NCI-H345 treated with DMSO at 0.1 percent for 48 hours (cell line): ENCODE data around the gene TRIM4.
"Not testable (repeated sequence)": the region's sequence is repeated elsewhere in the genome, so short reads cannot be mapped to it uniquely, and the experiment has no call there.

Experiments used
- DNase-seq: peaks from one replicate; lab custom pipeline; 2025; ENCODE audit not compliant: unreplicated experiment; lab: John Stamatoyannopoulos, UW

The TRIM4 gene

GRCh38 chr7:99920149-99920548, 819 bp upstream of the TRIM4 start:
- no peak for DNase-seq

GRCh38 chr7:99919814-99920112, 433 bp upstream of the TRIM4 start:
- no peak for DNase-seq

DNA sequence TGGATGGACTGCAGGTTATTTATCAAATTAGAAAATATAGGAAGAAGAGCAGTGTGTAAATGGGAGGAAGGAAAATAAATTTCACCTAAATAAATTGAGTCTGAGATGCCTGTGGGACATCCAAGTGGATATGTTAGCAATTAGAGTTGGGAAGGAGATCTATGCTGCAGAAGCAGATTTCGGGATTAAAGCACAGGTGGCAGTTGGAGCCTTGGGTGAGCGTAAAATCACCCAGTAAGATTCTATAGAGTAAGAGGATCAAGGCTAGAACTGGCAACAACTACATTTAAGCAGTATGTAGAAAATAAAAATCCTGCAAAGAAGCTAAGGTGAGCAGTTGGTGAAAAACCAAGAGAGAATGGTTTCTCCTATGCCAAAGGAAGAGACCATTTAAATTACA, 8.4 kb downstream of the TRIM4 start:
- DNase-seq = no peak

- DNase-seq = no peak
Observed at GRCh38 chr7:99901581-99901980, 17.7 kb downstream of the TRIM4 start.

DNA sequence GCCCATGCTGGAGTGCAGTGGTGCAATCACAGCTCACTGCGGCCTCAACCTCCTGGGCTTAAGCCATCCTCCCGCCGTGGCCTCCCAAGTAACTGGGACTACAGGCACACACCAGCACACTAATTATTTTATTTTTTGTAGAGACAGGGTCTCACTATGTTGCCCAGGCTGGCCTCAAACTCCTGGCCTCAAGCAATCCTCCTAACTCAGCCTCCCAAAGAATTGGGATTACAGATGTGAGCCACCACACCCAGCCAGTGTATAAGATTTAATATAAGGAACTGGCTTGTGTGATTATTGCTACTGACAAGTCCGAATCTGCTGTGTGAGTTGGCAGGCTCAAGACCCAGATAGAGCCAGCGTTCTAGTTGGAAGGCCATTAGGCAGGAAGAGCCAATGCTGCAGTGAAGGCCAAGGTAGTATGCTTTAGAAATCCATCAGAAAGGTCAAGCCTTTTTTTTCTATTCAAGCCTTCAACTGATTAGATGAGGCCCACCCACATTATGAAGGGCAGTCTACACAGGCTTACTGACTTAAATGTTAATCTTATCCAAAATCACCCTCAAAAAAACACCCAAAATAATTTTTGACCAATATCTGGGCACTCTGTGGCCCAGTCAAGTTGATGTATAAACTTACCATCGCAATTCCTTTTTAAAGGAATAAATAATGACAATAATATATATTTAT, 19.4 kb downstream of the TRIM4 start:
- DNase-seq = no peak

GRCh38 chr7:99898836-99899235, 20.5 kb downstream of the TRIM4 start:
- DNase-seq = no peak

DNA sequence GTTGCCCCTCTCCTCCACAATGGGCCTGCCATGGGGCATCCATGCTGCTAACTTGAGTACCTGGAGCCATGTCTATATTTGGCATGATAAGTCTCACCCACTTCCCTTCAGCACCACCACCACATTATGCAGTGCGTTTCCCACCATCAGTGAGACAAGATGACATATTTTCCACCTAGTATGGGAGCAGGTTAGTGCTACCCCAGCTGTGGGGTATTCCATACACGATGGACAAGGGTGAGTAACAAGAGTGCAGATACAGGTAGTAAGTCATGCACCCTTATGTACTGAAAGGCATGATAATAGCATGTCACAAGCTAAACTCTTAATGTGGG, 21.3 kb downstream of the TRIM4 start:
- no peak for DNase-seq

DNA sequence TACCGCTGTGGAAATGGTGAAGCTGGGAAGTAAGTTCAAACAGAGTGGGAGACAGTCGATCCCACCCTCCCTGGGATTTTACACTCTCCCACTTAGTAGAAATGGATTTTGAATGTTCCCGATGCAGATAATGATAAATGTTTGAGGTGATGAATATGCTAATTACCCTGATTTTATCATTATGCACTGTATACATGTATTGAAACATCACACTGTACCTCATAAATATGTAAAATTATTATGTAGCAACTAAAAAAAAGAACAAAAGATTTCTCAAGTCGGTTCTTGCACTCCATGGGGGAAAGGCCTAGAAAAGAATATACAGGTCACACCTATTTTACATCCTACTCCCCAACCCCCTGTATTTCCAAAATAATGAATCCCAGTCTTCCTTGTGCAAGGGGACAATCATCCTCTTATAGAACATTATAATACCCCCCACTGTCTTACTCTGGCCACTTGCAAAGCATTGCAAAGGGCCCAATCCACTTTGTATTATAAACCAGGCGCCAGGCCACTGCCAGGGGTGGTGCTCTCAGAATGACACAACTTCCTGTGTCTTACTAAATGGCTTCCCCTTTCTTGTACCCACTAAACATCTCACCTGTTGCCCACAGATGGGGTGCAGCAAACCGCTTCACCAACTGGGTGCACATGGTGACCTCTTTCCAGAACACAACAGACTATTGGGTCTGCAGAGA, 21.9 kb downstream of the TRIM4 start:
- no peak for DNase-seq

GRCh38 chr7:99894738-99895137, 24.6 kb downstream of the TRIM4 start:
- DNase-seq = no peak

DNA sequence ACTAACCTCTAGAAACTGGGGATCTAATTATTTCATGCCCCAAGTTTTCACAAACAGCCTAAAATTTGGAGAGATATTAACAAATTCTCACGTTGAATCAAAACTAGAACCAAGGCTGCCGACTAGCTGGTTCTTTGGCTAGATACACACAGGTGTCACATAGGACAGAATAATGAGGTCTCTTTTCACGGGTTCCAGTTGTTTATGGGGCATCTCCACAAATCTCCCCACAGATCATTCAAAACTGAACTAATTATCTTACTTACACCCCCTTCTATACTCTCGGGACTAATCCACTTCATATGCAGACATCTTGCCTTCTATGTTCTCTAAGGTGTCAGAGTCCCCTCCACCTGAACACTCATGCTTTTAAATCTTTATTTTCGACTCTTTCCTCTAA, 26.1 kb downstream of the TRIM4 start:
- no peak for DNase-seq

DNA sequence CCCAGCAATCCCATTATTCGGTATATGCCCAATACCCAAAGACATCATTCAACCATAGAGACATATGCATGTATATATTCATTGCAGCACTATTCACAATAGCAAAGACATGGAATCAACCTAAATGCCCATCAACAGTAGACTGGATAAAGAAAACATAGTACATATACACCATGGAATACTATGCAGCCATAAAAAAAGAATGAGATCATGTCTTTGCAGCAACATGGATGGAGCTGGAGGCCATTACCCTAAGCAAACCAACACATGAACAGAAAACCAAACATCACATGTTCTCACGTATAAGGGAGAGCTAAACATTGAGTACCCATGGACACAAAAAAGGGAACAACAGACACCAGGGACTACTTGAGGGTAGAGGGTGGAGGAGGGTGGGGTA, 29.0 kb downstream of the TRIM4 start:
- not testable (repeated sequence) for DNase-seq

DNA sequence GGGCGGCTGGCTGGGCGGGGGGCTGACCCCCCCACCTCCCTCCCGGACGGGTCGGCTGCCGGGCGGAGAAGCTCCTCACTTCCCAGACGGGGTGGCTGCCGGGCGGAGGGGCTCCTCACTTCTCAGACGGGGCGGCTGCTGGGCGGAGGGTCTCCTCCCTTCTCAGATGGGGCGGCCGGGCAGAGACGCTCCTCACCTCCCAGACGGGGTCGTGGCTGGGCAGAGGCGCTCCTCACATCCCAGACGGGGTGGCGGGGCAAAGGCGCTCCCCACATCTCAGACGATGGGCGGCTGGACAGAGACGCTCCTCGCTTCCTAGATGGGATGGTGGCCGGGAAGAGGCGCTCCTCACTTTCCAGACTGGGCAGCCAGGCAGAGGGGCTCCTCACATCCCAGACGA, 31.0 kb downstream of the TRIM4 start:
- DNase-seq = not testable (repeated sequence)

DNA sequence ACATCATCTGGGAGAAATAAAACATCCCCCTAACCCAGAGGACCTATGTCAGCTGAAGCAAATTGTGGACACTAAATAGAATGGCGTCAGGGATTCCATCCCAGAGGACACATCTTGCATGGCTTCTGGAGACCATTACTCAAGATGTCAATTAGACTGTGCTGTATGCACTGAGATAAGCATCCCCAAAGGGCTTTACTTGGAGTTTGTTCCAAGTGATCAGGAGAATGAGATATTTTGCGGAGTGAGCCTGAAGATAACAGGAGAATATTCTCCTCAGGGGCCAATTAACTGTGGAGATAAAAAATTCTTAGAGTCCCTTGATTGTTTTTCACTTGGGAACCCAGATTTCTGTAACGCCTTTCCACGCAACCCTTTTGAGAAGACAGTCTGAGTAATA, 38.0 kb downstream of the TRIM4 start:
- DNase-seq = no peak

GRCh38 chr7:99876933-99877332, 42.4 kb downstream of the TRIM4 start, which contains the start of gene OR2AE1:
Gene OR2AE1 (minus strand): TSS chr7:99877033. CDS start chr7:99877033, 0 bp downstream.
- DNase-seq = no peak

- no peak for DNase-seq
Observed at GRCh38 chr7:99876491-99876890, 42.8 kb downstream of the TRIM4 start.

DNA sequence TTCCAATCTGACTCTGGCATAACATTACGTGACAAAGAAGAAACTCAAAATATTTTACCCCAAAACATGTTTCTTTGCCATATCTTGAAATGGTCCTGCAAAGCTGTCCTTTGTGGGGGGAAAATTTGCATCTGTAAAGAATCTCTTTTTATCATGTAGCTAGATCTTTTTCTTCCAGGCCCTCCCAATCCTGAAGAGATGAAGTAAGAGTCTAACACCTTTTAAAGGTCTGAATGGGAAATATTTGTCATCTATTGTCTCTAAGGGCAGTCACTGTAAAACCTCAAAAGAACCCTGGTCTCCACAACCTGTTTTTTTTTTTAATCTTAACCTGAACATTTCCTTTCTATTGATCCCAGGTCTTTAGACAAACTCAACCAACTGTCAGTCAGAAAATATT, 51.1 kb downstream of the TRIM4 start:
- no peak for DNase-seq

GRCh38 chr7:99867477-99867876, 51.9 kb downstream of the TRIM4 start:
- not testable (repeated sequence) for DNase-seq

- DNase-seq = no peak
Observed at GRCh38 chr7:99863847-99864440, 55.4 kb downstream of the TRIM4 start.

- DNase-seq = no peak
Observed at GRCh38 chr7:99860281-99861127, 58.8 kb downstream of the TRIM4 start.

- DNase-seq = no peak
Observed at GRCh38 chr7:99855236-99855635, 64.1 kb downstream of the TRIM4 start.

DNA sequence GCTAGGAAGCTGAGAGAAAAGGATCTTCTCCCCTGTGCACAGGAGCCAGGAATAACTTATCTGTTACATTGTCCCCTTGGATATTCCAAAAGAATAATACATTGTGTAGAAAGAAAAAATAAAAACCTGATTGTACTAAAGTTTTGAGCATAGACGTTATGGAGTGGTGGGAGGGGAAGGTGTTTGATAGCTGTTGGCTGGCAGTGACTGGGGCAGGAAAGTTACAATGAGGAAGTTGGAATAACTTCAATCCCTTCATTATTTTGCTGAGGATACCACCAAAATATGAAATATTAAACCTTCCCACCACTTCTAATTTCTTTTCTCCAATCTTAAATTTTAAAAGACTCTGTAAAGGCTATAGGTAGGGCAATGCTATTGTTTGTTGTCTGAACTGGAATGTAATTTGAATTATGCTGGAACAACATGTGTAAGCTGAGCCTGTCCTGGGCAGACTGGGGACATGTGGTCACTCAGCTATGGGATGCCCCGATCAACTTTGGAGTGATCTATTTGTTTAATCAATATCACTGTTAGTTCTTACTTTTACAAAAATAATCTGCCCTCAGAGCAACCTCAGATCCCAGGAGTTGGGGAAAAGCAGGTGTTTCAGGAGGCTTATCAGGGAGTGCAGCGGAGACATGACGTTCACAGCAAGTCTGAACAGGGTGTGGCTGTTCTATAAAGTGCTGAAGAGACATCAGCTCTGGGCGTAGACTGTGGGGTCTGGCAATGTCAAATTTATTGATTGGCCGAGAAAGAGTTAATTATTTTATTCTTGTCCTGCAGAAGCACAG, 70.7 kb downstream of the TRIM4 start:
- no peak for DNase-seq
